Measurements from ENCODE around the gene EPB41L5. TPM values are rescaled to one million over a fixed set of nuclear protein-coding genes. Genes with fewer than 3 reads are reported as not detected.

The EPB41L5 gene
- total and polyA plus RNA-seq, 10 of the 15 experiments (the other 5 are each of a cell fraction or from before 2014, with no cell fraction given): 2.1 to 20.4 (median 8.2) TPM

DNA sequence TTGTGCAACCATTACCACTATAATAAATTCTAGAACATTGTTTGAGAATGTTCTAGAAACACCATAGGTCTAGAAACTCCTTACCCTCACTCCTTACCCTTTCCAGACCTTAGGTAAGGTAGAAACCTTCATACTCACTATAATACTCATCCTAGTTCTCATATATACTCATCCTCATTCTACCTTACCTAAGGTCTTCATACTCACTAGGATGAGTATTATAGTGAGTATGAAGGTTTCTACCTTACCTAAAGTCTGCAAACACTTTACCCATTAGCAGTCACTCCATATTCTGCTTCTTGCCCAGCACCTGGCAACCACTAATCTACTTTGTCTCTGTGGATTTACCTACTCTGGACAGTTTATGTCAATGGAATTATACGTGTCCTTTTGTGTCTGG, 135.4 kb downstream of the EPB41L5 start:
- intact Hi-C loops (cut with micrococcal nuclease; ENCODE audit: unreplicated experiment): no loop called here

More for the DNA sequence above, 135.4 kb downstream of the EPB41L5 start:
- 46% methylated on average over 1 of the region's 1 CpG for WGBS (ENCODE audit: insufficient coverage, insufficient replicate concordance, low lambda C conversion rate, missing lambda C conversion rate)
- Histone ChIP-seq H3K4me3 (no peak overlapping the region), H3K79me2 (ENCODE audit: control insufficient read depth, insufficient read depth, low read length) (no peaks in the 10 kb centered on the region), H3K4me2 (ENCODE audit: control insufficient read depth, insufficient read depth) (no peak overlapping the region), H3K9me3 (replicated peaks; ENCODE audit: control insufficient read depth, insufficient read depth, low read length) (peaks cover 5% of the 10 kb centered on the region), H3K4me1 (ENCODE audit: control insufficient read depth, insufficient read depth, low read length) (no peaks in the 10 kb centered on the region), H3K27ac (ENCODE audit: control insufficient read depth, insufficient read depth) (no peak overlapping the region), H3K9ac (ENCODE audit: control insufficient read depth, insufficient read depth, low read length) (no peak overlapping the region), H4K20me1 (ENCODE audit: control insufficient read depth, insufficient read depth) (no peaks in the 10 kb centered on the region), H3K27me3 (replicated peaks in 1 of 2; ENCODE audit: control insufficient read depth in 2 of 2, insufficient read depth in 2 of 2, low read length in 1 of 2) (no peaks in the 10 kb centered on the region), H2AFZ (ENCODE audit: control insufficient read depth, low read depth, low read length) (no peak overlapping the region), H3K36me3 (ENCODE audit: control insufficient read depth in 2 of 2, insufficient read depth in 2 of 2, low read length in 1 of 2) (no peaks in the 10 kb centered on the region)
- ChIA-PET CTCF (interaction anchor here (1.0 kb wide), 1 partner anchor 29 kb away, joined by 5 read pairs; no protein-coding TSS in a partner anchor), SMC1A (ENCODE audit: uncharacterized antibody, unreplicated experiment) (no interaction called here), RAD21 (ENCODE audit: unreplicated experiment) (interaction anchor here (1.5 kb wide), 1 partner anchor 39 kb away, joined by 3 read pairs; no protein-coding TSS in a partner anchor), POLR2A (no interaction called here)
- TF ChIP-seq SMARCA5 (IDR thresholded peaks at IDR 0.05): no peak
- TF ChIP-seq NR2C2 (IDR thresholded peaks at IDR 0.05; ENCODE audit: borderline replicate concordance, control insufficient read depth, insufficient read length, low read depth): no peak
- TF ChIP-seq CHD4 (IDR thresholded peaks at IDR 0.05): no peak
- TF ChIP-seq BRCA1 (IDR thresholded peaks at IDR 0.05; ENCODE audit: low read depth, low read length): no peak
- TF ChIP-seq SMAD5 (IDR thresholded peaks at IDR 0.05; ENCODE audit: low read depth): no peak
- TF ChIP-seq MTA3 (IDR thresholded peaks at IDR 0.05; ENCODE audit: borderline replicate concordance, low read length): no peak
- TF ChIP-seq IKZF2 (IDR thresholded peaks at IDR 0.05): no peak
- TF ChIP-seq, protein P1, sequence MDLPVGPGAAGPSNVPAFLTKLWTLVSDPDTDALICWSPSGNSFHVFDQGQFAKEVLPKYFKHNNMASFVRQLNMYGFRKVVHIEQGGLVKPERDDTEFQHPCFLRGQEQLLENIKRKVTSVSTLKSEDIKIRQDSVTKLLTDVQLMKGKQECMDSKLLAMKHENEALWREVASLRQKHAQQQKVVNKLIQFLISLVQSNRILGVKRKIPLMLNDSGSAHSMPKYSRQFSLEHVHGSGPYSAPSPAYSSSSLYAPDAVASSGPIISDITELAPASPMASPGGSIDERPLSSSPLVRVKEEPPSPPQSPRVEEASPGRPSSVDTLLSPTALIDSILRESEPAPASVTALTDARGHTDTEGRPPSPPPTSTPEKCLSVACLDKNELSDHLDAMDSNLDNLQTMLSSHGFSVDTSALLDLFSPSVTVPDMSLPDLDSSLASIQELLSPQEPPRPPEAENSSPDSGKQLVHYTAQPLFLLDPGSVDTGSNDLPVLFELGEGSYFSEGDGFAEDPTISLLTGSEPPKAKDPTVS (IDR thresholded peaks at IDR 0.05; ENCODE audit: low read depth, low read length): no peak
- TF ChIP-seq FOXK2 (IDR thresholded peaks at IDR 0.05): no peak
- TF ChIP-seq, protein P2, sequence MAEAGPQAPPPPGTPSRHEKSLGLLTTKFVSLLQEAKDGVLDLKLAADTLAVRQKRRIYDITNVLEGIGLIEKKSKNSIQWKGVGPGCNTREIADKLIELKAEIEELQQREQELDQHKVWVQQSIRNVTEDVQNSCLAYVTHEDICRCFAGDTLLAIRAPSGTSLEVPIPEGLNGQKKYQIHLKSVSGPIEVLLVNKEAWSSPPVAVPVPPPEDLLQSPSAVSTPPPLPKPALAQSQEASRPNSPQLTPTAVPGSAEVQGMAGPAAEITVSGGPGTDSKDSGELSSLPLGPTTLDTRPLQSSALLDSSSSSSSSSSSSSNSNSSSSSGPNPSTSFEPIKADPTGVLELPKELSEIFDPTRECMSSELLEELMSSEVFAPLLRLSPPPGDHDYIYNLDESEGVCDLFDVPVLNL (IDR thresholded peaks at IDR 0.05; ENCODE audit: low read depth, low read length): no peak
- no peak for TF ChIP-seq ETV6 (conservative IDR thresholded peaks at IDR 0.05 in 1 of 2, IDR thresholded peaks at IDR 0.05 in 1 of 2; ENCODE audit: borderline replicate concordance in 1 of 2, low read depth in 1 of 2)
- no peak for TF ChIP-seq NR2C1 (IDR thresholded peaks at IDR 0.05)
- TF ChIP-seq, protein P3, sequence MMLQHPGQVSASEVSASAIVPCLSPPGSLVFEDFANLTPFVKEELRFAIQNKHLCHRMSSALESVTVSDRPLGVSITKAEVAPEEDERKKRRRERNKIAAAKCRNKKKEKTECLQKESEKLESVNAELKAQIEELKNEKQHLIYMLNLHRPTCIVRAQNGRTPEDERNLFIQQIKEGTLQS (IDR thresholded peaks at IDR 0.05; ENCODE audit: borderline replicate concordance, extremely low read depth, low read depth, low read length): no peak
- TF ChIP-seq, protein P4, sequence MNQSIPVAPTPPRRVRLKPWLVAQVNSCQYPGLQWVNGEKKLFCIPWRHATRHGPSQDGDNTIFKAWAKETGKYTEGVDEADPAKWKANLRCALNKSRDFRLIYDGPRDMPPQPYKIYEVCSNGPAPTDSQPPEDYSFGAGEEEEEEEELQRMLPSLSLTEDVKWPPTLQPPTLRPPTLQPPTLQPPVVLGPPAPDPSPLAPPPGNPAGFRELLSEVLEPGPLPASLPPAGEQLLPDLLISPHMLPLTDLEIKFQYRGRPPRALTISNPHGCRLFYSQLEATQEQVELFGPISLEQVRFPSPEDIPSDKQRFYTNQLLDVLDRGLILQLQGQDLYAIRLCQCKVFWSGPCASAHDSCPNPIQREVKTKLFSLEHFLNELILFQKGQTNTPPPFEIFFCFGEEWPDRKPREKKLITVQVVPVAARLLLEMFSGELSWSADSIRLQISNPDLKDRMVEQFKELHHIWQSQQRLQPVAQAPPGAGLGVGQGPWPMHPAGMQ (IDR thresholded peaks at IDR 0.05; ENCODE audit: borderline replicate concordance): no peak
- TF ChIP-seq TARDBP (IDR thresholded peaks at IDR 0.05; ENCODE audit: borderline replicate concordance): no peak
- TF ChIP-seq, protein P5, sequence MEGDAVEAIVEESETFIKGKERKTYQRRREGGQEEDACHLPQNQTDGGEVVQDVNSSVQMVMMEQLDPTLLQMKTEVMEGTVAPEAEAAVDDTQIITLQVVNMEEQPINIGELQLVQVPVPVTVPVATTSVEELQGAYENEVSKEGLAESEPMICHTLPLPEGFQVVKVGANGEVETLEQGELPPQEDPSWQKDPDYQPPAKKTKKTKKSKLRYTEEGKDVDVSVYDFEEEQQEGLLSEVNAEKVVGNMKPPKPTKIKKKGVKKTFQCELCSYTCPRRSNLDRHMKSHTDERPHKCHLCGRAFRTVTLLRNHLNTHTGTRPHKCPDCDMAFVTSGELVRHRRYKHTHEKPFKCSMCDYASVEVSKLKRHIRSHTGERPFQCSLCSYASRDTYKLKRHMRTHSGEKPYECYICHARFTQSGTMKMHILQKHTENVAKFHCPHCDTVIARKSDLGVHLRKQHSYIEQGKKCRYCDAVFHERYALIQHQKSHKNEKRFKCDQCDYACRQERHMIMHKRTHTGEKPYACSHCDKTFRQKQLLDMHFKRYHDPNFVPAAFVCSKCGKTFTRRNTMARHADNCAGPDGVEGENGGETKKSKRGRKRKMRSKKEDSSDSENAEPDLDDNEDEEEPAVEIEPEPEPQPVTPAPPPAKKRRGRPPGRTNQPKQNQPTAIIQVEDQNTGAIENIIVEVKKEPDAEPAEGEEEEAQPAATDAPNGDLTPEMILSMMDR (IDR thresholded peaks at IDR 0.05 in 2 of 3, conservative IDR thresholded peaks at IDR 0.05 in 1 of 3; ENCODE audit: control insufficient read depth in 2 of 3, extremely low read depth in 1 of 3, insufficient read depth in 1 of 3, low read depth in 3 of 3, low read length in 3 of 3): no peak
- TF ChIP-seq IRF4 (IDR thresholded peaks at IDR 0.05; ENCODE audit: low read depth, low read length): no peak
- TF ChIP-seq DPF2 (IDR thresholded peaks at IDR 0.05): no peak
- no peak for TF ChIP-seq GATAD2B (conservative IDR thresholded peaks at IDR 0.05; ENCODE audit: low read depth)
- FAIRE-seq (no peak), DNase-seq (ENCODE audit: low read depth, low spot score) (no peak), ATAC-seq (no peak)
- in situ Hi-C loops (cut with MboI): no loop called here
- BruUV-seq (replicated peaks): no TSS peak

Data from GM12878 (cell line).